ENCODE results near the gene OR2D3.
"Not testable (repeated sequence)": the region's sequence is repeated elsewhere in the genome, so short reads cannot be mapped to it uniquely, and the experiment has no call there.

OR2D3 gene

GRCh38 chr11:6943131-6943530, 22.3 kb downstream of the OR2D3 start:
- Histone ChIP-seq H2AFZ (ENCODE audit: low read depth, low read length, severe bottlenecking) (no peak overlapping the region), H3K27me3 (ENCODE audit: low read length) (no peaks in the 10 kb centered on the region), H3K4me2 (ENCODE audit: low read depth, low read length, poor library complexity, severe bottlenecking) (no peak overlapping the region), H3K4me3 (ENCODE audit: insufficient read depth, low read length, poor library complexity, severe bottlenecking) (no peak overlapping the region), H3F3A (ENCODE audit: insufficient read depth) (no peaks in the 10 kb centered on the region), H3K36me3 (ENCODE audit: low read length) (no peaks in the 10 kb centered on the region; the same call in 1 of the 2 replicates), H4K20me1 (ENCODE audit: low read depth, low read length) (no peaks in the 10 kb centered on the region), H3K9me2 (replicated peaks; ENCODE audit: insufficient read depth, low read length) (0 out of 2 replicates have a peak, but pooled peaks cover 2% of the 10 kb centered on the region), H3K79me2 (ENCODE audit: insufficient read depth, low read length) (no peaks in the 10 kb centered on the region), H3K27ac (ENCODE audit: low read depth, low read length) (no peak overlapping the region), H3K9ac (ENCODE audit: low read length) (no peak overlapping the region), H3K9me3 (ENCODE audit: insufficient read depth, low read length) (no peaks in the 10 kb centered on the region)
- TF ChIP-seq CTCF (IDR thresholded peaks at IDR 0.05; ENCODE audit: insufficient read depth, low read length, poor library complexity, severe bottlenecking) (no peak), EZH2phosphoT487 (conservative IDR thresholded peaks at IDR 0.05; ENCODE audit: low read length) (no peak)

- not testable (repeated sequence) for H3K9me2 ChIP-seq (replicated peaks; ENCODE audit: insufficient read depth, low read length); H3K4me3 ChIP-seq (ENCODE audit: insufficient read depth, low read length, poor library complexity, severe bottlenecking); H3K79me2 ChIP-seq (ENCODE audit: insufficient read depth, low read length); H2AFZ ChIP-seq (ENCODE audit: low read depth, low read length, severe bottlenecking); H3K9me3 ChIP-seq (ENCODE audit: insufficient read depth, low read length); H3K27ac ChIP-seq (ENCODE audit: low read depth, low read length); H3K27me3 ChIP-seq (ENCODE audit: low read length); H3K9ac ChIP-seq (ENCODE audit: low read length); H3K4me2 ChIP-seq (ENCODE audit: low read depth, low read length, poor library complexity, severe bottlenecking); H3K36me3 ChIP-seq (ENCODE audit: low read length); H3F3A ChIP-seq (ENCODE audit: insufficient read depth); H4K20me1 ChIP-seq (ENCODE audit: low read depth, low read length)
These were observed 33.4 kb downstream of the OR2D3 start for GRCh38 chr11:6954248-6954647.

- H3K27me3 ChIP-seq (ENCODE audit: low read length): no peaks in the 10 kb centered on the region
- H3K9me2 ChIP-seq (replicated peaks; ENCODE audit: insufficient read depth, low read length): no peaks in the 10 kb centered on the region
- no peaks in the 10 kb centered on the region for H3K36me3 ChIP-seq (ENCODE audit: low read length)
- H3K27ac ChIP-seq (ENCODE audit: low read depth, low read length): no peak overlapping the region
- TF ChIP-seq EZH2phosphoT487 (conservative IDR thresholded peaks at IDR 0.05; ENCODE audit: low read length) (no peak), CTCF (IDR thresholded peaks at IDR 0.05; ENCODE audit: insufficient read depth, low read length, poor library complexity, severe bottlenecking) (no peak)
- no peak overlapping the region for H3K9ac ChIP-seq (ENCODE audit: low read length)
- H3K9me3 ChIP-seq (ENCODE audit: insufficient read depth, low read length): no peaks in the 10 kb centered on the region
- H3K79me2 ChIP-seq (ENCODE audit: insufficient read depth, low read length): no peaks in the 10 kb centered on the region
- H3K4me3 ChIP-seq (ENCODE audit: insufficient read depth, low read length, poor library complexity, severe bottlenecking): no peak overlapping the region
- H2AFZ ChIP-seq (ENCODE audit: low read depth, low read length, severe bottlenecking): no peak overlapping the region
- no peaks in the 10 kb centered on the region for H3F3A ChIP-seq (ENCODE audit: insufficient read depth)
- H3K4me2 ChIP-seq (ENCODE audit: low read depth, low read length, poor library complexity, severe bottlenecking): no peak overlapping the region
- no peaks in the 10 kb centered on the region for H4K20me1 ChIP-seq (ENCODE audit: low read depth, low read length)
These were observed 41.3 kb downstream of the OR2D3 start for GRCh38 chr11:6962141-6962540.

GRCh38 chr11:6962673-6963072, 41.9 kb downstream of the OR2D3 start:
- no peak overlapping the region for H3K27ac ChIP-seq (ENCODE audit: low read depth, low read length)
- no peaks in the 10 kb centered on the region for H4K20me1 ChIP-seq (ENCODE audit: low read depth, low read length)
- H3K9ac ChIP-seq (ENCODE audit: low read length): no peak overlapping the region
- H3K4me3 ChIP-seq (ENCODE audit: insufficient read depth, low read length, poor library complexity, severe bottlenecking): no peak overlapping the region
- no peaks in the 10 kb centered on the region for H3K9me3 ChIP-seq (ENCODE audit: insufficient read depth, low read length)
- TF ChIP-seq EZH2phosphoT487 (conservative IDR thresholded peaks at IDR 0.05; ENCODE audit: low read length) (no peak), CTCF (IDR thresholded peaks at IDR 0.05; ENCODE audit: insufficient read depth, low read length, poor library complexity, severe bottlenecking) (no peak)
- no peaks in the 10 kb centered on the region for H3F3A ChIP-seq (ENCODE audit: insufficient read depth)
- no peak overlapping the region for H2AFZ ChIP-seq (ENCODE audit: low read depth, low read length, severe bottlenecking)
- H3K27me3 ChIP-seq (ENCODE audit: low read length): no peaks in the 10 kb centered on the region
- no peaks in the 10 kb centered on the region for H3K9me2 ChIP-seq (replicated peaks; ENCODE audit: insufficient read depth, low read length)
- no peaks in the 10 kb centered on the region for H3K79me2 ChIP-seq (ENCODE audit: insufficient read depth, low read length)
- no peaks in the 10 kb centered on the region for H3K36me3 ChIP-seq (ENCODE audit: low read length)
- no peak overlapping the region for H3K4me2 ChIP-seq (ENCODE audit: low read depth, low read length, poor library complexity, severe bottlenecking)

Measured in SU-DHL-6 (cell line).